Lower leg skin (tissue), 3 donors: ENCODE data around the gene CLTCL1.

ENCODE experiments used
- CTCF ChIP-seq, 3 donors: fragments of 450-650 bp; IDR thresholded peaks; one replicate each; pipeline ENCODE4 v1.5.1; 2016; ENCODE audit warnings: antibody characterized with exemption in 3 of 3, mild to moderate bottlenecking in 3 of 3, moderate library complexity in 2 of 3
- POLR2A ChIP-seq, 2 donors: fragments of 450-650 bp; IDR thresholded peaks; one replicate each; pipeline ENCODE4 v1.6.1; 2016 to 2017; ENCODE audit warnings: antibody characterized with exemption in 2 of 2, mild to moderate bottlenecking in 1 of 2, moderate library complexity in 1 of 2

GRCh38 chr22:19199479-19199878 lies 92.0 kb downstream of the CLTCL1 start:
- TF ChIP-seq CTCF (IDR thresholded peaks at IDR 0.05): no peak
- TF ChIP-seq POLR2A (IDR thresholded peaks at IDR 0.05): no peak
